GM23338 (cell line): ENCODE measurements around the gene ASRGL1. TPM values are rescaled to one million over a fixed set of nuclear protein-coding genes. Genes with fewer than 3 reads are reported as not detected.

Experiments used
- ATAC-seq: fragments of 200-7000 bp; cut with Tn5 transposase; 3 replicates; pipeline ENCODE4 v1.9.1; 2020
- DNase-seq: peaks from one replicate; pipeline ENCODE4 v3.0.0-alpha.2; 2015; ENCODE audit warnings: low spot score
- H2AFZ ChIP-seq: fragments of 200-600 bp; sonication (generic); 2 replicates; pipeline ENCODE4 v1.8.0; 2016; ENCODE audit warnings: antibody characterized with exemption, mild to moderate bottlenecking, moderate library complexity
- H3F3A ChIP-seq: fragments of 200-600 bp; sonication (generic); replicated peaks from 2 replicates; pipeline ENCODE4 v1.8.0; 2017; ENCODE audit warnings: antibody characterized with exemption, mixed run types, low read depth
- H3K27ac ChIP-seq: fragments of 200-600 bp; sonication (generic); 2 replicates; pipeline ENCODE4 v1.6.1; 2016; ENCODE audit warnings: low read depth
- H3K27me3 ChIP-seq: fragments of 200-600 bp; sonication (generic); 2 replicates; pipeline ENCODE4 v1.8.0; 2016; ENCODE audit warnings: mild to moderate bottlenecking, mixed run types, moderate library complexity; ENCODE audit not compliant: insufficient read depth
- H3K36me3 ChIP-seq: fragments of 200-600 bp; sonication (generic); 2 replicates; pipeline ENCODE4 v1.8.0; 2016; ENCODE audit warnings: mild to moderate bottlenecking; ENCODE audit not compliant: insufficient read depth
- H3K4me1 ChIP-seq: fragments of 200-600 bp; sonication (generic); 2 replicates; pipeline ENCODE4 v1.8.0; 2016; ENCODE audit warnings: mild to moderate bottlenecking, moderate library complexity; ENCODE audit not compliant: insufficient read depth
- H3K4me2 ChIP-seq: fragments of 200-600 bp; sonication (generic); 2 replicates; pipeline ENCODE4 v1.7.1; 2017; ENCODE audit warnings: mixed run types
- H3K4me3 ChIP-seq: fragments of 200-600 bp; sonication (generic); 2 replicates; pipeline ENCODE4 v1.6.1; 2016; ENCODE audit warnings: mixed run types
- H3K79me2 ChIP-seq: fragments of 200-600 bp; sonication (generic); replicated peaks from 2 replicates; pipeline ENCODE4 v1.8.0; 2017; ENCODE audit warnings: mild to moderate bottlenecking; ENCODE audit not compliant: insufficient read depth
- H3K9me2 ChIP-seq: fragments of 200-600 bp; sonication (generic); 2 replicates; pipeline ENCODE4 v1.8.0; 2017; ENCODE audit not compliant: insufficient read depth
- H4K20me1 ChIP-seq: fragments of 200-600 bp; sonication (generic); replicated peaks from 2 replicates; pipeline ENCODE4 v1.8.0; 2017; ENCODE audit warnings: mild to moderate bottlenecking; ENCODE audit not compliant: insufficient read depth
- H3K27ac Mint-ChIP-seq: 2 replicates; pipeline ENCODE4 v1.8.0; 2020; ENCODE audit warnings: inconsistent platforms, mild to moderate bottlenecking, moderate library complexity, mixed read lengths
- H3K27me3 Mint-ChIP-seq: 3 replicates; pipeline ENCODE4 v1.8.0; 2022; ENCODE audit warnings: low read depth, mild to moderate bottlenecking, moderate library complexity, mixed read lengths, inconsistent platforms; ENCODE audit not compliant: insufficient read depth, poor library complexity
- H3K36me3 Mint-ChIP-seq: 3 replicates; pipeline ENCODE4 v1.8.0; 2021; ENCODE audit warnings: low read depth, mild to moderate bottlenecking, inconsistent platforms, moderate library complexity, mixed read lengths
- H3K4me1 Mint-ChIP-seq: 3 replicates; pipeline ENCODE4 v1.8.0; 2020; ENCODE audit warnings: mild to moderate bottlenecking, inconsistent platforms, mixed read lengths
- H3K4me3 Mint-ChIP-seq: 3 replicates; pipeline ENCODE4 v1.8.0; 2021; ENCODE audit warnings: moderate library complexity, mild to moderate bottlenecking, inconsistent platforms, mixed read lengths
- H3K9me3 Mint-ChIP-seq: 3 replicates; pipeline ENCODE4 v1.8.0; 2020; ENCODE audit warnings: moderate library complexity, mild to moderate bottlenecking, inconsistent platforms, mixed read lengths
- CREB1 ChIP-seq: fragments of 250-450 bp; sonication (Bioruptor Pico); IDR thresholded peaks from 2 replicates; pipeline ENCODE4 v1.5.0; 2020; ENCODE audit warnings: low read depth, mild to moderate bottlenecking, moderate library complexity
- EZH2 ChIP-seq: fragments of 200-600 bp; sonication (generic); IDR thresholded peaks from one replicate; pipeline ENCODE4 v1.8.0; 2017; ENCODE audit warnings: antibody characterized with exemption, mild to moderate bottlenecking, low read depth; ENCODE audit not compliant: unreplicated experiment
- EZH2phosphoT487 ChIP-seq: fragments of 200-600 bp; sonication (generic); IDR thresholded peaks from one replicate; pipeline ENCODE4 v1.8.1; 2018; ENCODE audit warnings: antibody characterized with exemption; ENCODE audit not compliant: unreplicated experiment
- JUNB ChIP-seq: IDR thresholded peaks from one replicate; pipeline ENCODE4 v1.6.1; 2016; ENCODE audit warnings: antibody characterized with exemption; ENCODE audit not compliant: unreplicated experiment
- NANOG ChIP-seq: IDR thresholded peaks from 2 replicates; pipeline ENCODE4 v1.6.1; 2016; ENCODE audit warnings: antibody characterized with exemption, borderline replicate concordance
- POLR2AphosphoS5 ChIP-seq: IDR thresholded peaks from 2 replicates; pipeline ENCODE4 v1.6.1; 2016; ENCODE audit warnings: antibody characterized with exemption, low read depth
- REST ChIP-seq: IDR thresholded peaks from one replicate; pipeline ENCODE4 v1.6.1; 2018; ENCODE audit warnings: antibody characterized with exemption; ENCODE audit not compliant: unreplicated experiment
- STAT1 ChIP-seq: IDR thresholded peaks from one replicate; pipeline ENCODE4 v1.6.1; 2016; ENCODE audit warnings: antibody characterized with exemption; ENCODE audit not compliant: unreplicated experiment
- ZNF114 ChIP-seq: fragments of 250-450 bp; sonication (Bioruptor Pico); IDR thresholded peaks from 2 replicates; pipeline ENCODE4 v1.5.0; 2020; ENCODE audit warnings: mild to moderate bottlenecking, moderate library complexity
- ZNF331 ChIP-seq: fragments of 250-450 bp; sonication (Bioruptor Pico); IDR thresholded peaks from 2 replicates; pipeline ENCODE4 v1.5.0; 2020; ENCODE audit warnings: low read depth, mild to moderate bottlenecking, moderate library complexity
- polyA plus RNA-seq: library from polyadenylated mRNA; unstranded; fragments of >200 nt; fragmentation: Nextera tagmentation; extraction: Ambion mirVana; gene quantifications from 2 replicates; pipeline ENCODE4 v1.2.1, GENCODE V29; 2016
- total RNA-seq: library from RNA; depleted of rRNA; stranded (reverse); fragments of >200 nt; shearing (Covaris generic); gene quantifications from 2 replicates; pipeline ENCODE4 v1.2.3, GENCODE V29; 2014
- TF ChIP-seq, protein P1 (sequence below): IDR thresholded peaks from 2 replicates; pipeline ENCODE4 v1.6.1; 2016; ENCODE audit warnings: antibody characterized with exemption
- TF ChIP-seq, protein P2 (sequence below), 2 experiments: fragments of 200-600 bp in 1 of 2; sonication (generic) in 1 of 2; conservative IDR thresholded peaks; 2 replicates each; pipeline versions ENCODE4 v1.5.1 to v1.6.1; 2016 to 2017; ENCODE audit warnings: antibody characterized with exemption in 2 of 2, low read depth in 2 of 2, mild to moderate bottlenecking in 2 of 2, moderate library complexity in 1 of 2
- TF ChIP-seq, protein P3 (sequence below): fragments of 250-450 bp; sonication (Bioruptor Pico); IDR thresholded peaks from 2 replicates; pipeline ENCODE4 v1.5.0; 2020; ENCODE audit warnings: mild to moderate bottlenecking, moderate library complexity

ASRGL1 gene
- total and polyA plus RNA-seq, 2 experiments from 2014 or later: 32.9 to 50.3 TPM

DNA sequence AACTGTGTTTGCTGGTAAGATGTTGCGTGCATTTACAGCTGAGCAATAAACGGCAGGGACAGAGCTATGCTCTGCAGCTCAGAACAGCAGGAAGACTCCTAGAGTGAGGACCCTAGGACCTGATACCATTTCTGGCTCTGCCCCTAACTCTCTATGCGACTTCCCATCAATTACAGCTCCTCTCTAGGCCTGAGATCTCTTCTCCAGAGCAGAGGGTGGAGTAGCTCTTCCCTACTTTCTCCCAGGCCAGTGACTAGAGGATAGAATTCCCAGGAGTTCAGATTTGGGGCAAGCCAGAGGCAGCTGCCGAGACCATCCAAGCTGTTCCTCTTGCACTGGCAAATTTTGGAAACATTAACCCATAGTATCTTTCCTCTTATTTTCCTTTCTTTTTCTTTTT is 68.8 kb downstream of the ASRGL1 start:
- H4K20me1 ChIP-seq: no peaks in the 10 kb centered on the region
- H3K4me1 ChIP-seq: peaks cover 4% of the 10 kb centered on the region; the same call in 1 of the 2 replicates
- DNase-seq (no peak), ATAC-seq (no peak)
- Mint-ChIP-seq H3K4me3 (no peak overlapping the region), H3K27me3 (peaks cover 10% of the 10 kb centered on the region), H3K27ac (no peak overlapping the region), H3K4me1 (peaks cover 11% of the 10 kb centered on the region), H3K36me3 (no peaks in the 10 kb centered on the region), H3K9me3 (no peaks in the 10 kb centered on the region; the same call in 2 of the 3 replicates)
- H3K4me3 ChIP-seq: no peak overlapping the region
- no peaks in the 10 kb centered on the region for H3K79me2 ChIP-seq
- H3K36me3 ChIP-seq: no peaks in the 10 kb centered on the region
- no peak overlapping the region for H3K4me2 ChIP-seq
- H2AFZ ChIP-seq: no peak overlapping the region
- no peak for TF ChIP-seq REST
- no peak for TF ChIP-seq ZNF331
- no peak for TF ChIP-seq STAT1
- TF ChIP-seq ZNF114: no peak
- no peak for TF ChIP-seq EZH2phosphoT487
- no peak for TF ChIP-seq EZH2
- no peak for TF ChIP-seq JUNB
- TF ChIP-seq, protein P1, sequence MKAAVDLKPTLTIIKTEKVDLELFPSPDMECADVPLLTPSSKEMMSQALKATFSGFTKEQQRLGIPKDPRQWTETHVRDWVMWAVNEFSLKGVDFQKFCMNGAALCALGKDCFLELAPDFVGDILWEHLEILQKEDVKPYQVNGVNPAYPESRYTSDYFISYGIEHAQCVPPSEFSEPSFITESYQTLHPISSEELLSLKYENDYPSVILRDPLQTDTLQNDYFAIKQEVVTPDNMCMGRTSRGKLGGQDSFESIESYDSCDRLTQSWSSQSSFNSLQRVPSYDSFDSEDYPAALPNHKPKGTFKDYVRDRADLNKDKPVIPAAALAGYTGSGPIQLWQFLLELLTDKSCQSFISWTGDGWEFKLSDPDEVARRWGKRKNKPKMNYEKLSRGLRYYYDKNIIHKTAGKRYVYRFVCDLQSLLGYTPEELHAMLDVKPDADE: no peak
- no peak for TF ChIP-seq POLR2AphosphoS5
- TF ChIP-seq, protein P2, sequence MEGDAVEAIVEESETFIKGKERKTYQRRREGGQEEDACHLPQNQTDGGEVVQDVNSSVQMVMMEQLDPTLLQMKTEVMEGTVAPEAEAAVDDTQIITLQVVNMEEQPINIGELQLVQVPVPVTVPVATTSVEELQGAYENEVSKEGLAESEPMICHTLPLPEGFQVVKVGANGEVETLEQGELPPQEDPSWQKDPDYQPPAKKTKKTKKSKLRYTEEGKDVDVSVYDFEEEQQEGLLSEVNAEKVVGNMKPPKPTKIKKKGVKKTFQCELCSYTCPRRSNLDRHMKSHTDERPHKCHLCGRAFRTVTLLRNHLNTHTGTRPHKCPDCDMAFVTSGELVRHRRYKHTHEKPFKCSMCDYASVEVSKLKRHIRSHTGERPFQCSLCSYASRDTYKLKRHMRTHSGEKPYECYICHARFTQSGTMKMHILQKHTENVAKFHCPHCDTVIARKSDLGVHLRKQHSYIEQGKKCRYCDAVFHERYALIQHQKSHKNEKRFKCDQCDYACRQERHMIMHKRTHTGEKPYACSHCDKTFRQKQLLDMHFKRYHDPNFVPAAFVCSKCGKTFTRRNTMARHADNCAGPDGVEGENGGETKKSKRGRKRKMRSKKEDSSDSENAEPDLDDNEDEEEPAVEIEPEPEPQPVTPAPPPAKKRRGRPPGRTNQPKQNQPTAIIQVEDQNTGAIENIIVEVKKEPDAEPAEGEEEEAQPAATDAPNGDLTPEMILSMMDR (conservative IDR thresholded peaks at IDR 0.05; ENCODE audit: low read depth in 2 of 2): no peak
- no peak for TF ChIP-seq CREB1
- TF ChIP-seq NANOG: no peak
- TF ChIP-seq, protein P3, sequence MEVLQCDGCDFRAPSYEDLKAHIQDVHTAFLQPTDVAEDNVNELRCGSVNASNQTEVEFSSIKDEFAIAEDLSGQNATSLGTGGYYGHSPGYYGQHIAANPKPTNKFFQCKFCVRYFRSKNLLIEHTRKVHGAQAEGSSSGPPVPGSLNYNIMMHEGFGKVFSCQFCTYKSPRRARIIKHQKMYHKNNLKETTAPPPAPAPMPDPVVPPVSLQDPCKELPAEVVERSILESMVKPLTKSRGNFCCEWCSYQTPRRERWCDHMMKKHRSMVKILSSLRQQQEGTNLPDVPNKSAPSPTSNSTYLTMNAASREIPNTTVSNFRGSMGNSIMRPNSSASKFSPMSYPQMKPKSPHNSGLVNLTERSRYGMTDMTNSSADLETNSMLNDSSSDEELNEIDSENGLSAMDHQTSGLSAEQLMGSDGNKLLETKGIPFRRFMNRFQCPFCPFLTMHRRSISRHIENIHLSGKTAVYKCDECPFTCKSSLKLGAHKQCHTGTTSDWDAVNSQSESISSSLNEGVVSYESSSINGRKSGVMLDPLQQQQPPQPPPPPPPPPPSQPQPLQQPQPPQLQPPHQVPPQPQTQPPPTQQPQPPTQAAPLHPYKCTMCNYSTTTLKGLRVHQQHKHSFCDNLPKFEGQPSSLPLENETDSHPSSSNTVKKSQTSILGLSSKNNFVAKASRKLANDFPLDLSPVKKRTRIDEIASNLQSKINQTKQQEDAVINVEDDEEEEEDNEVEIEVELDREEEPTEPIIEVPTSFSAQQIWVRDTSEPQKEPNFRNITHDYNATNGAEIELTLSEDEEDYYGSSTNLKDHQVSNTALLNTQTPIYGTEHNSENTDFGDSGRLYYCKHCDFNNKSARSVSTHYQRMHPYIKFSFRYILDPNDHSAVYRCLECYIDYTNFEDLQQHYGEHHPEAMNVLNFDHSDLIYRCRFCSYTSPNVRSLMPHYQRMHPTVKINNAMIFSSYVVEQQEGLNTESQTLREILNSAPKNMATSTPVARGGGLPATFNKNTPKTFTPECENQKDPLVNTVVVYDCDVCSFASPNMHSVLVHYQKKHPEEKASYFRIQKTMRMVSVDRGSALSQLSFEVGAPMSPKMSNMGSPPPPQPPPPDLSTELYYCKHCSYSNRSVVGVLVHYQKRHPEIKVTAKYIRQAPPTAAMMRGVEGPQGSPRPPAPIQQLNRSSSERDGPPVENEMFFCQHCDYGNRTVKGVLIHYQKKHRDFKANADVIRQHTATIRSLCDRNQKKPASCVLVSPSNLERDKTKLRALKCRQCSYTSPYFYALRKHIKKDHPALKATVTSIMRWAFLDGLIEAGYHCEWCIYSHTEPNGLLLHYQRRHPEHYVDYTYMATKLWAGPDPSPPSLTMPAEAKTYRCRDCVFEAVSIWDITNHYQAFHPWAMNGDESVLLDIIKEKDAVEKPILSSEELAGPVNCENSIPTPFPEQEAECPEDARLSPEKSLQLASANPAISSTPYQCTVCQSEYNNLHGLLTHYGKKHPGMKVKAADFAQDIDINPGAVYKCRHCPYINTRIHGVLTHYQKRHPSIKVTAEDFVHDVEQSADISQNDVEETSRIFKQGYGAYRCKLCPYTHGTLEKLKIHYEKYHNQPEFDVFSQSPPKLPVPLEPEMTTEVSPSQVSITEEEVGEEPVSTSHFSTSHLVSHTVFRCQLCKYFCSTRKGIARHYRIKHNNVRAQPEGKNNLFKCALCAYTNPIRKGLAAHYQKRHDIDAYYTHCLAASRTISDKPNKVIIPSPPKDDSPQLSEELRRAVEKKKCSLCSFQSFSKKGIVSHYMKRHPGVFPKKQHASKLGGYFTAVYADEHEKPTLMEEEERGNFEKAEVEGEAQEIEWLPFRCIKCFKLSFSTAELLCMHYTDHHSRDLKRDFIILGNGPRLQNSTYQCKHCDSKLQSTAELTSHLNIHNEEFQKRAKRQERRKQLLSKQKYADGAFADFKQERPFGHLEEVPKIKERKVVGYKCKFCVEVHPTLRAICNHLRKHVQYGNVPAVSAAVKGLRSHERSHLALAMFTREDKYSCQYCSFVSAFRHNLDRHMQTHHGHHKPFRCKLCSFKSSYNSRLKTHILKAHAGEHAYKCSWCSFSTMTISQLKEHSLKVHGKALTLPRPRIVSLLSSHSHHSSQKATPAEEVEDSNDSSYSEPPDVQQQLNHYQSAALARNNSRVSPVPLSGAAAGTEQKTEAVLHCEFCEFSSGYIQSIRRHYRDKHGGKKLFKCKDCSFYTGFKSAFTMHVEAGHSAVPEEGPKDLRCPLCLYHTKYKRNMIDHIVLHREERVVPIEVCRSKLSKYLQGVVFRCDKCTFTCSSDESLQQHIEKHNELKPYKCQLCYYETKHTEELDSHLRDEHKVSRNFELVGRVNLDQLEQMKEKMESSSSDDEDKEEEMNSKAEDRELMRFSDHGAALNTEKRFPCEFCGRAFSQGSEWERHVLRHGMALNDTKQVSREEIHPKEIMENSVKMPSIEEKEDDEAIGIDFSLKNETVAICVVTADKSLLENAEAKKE (CRISPR knock-in tag): no peak
- no peaks in the 10 kb centered on the region for H3K27me3 ChIP-seq
- no peaks in the 10 kb centered on the region for H3K9me2 ChIP-seq
- H3K27ac ChIP-seq: no peak overlapping the region
- no peaks in the 10 kb centered on the region for H3F3A ChIP-seq
